Esophagus squamous epithelium (tissue), 4 donors: ENCODE measurements around the gene ACAP1.

ENCODE experiments used
- POLR2A ChIP-seq, 4 donors: fragments of 450-650 bp; IDR thresholded peaks; one replicate each; pipeline ENCODE4 v1.6.1; 2017; ENCODE audit warnings: antibody characterized with exemption in 4 of 4, mild to moderate bottlenecking in 4 of 4, moderate library complexity in 3 of 4
- TF ChIP-seq, protein P1 (sequence below), 6 experiments: fragments of 450-650 bp in 4 of 6; fragments of 200-600 bp in 2 of 6; sonication (generic) in 2 of 6; IDR thresholded peaks; one replicate each; pipeline ENCODE4 v1.5.1; 2016 to 2019; ENCODE audit warnings: antibody characterized with exemption in 6 of 6, mild to moderate bottlenecking in 4 of 6, moderate library complexity in 4 of 6

DNA sequence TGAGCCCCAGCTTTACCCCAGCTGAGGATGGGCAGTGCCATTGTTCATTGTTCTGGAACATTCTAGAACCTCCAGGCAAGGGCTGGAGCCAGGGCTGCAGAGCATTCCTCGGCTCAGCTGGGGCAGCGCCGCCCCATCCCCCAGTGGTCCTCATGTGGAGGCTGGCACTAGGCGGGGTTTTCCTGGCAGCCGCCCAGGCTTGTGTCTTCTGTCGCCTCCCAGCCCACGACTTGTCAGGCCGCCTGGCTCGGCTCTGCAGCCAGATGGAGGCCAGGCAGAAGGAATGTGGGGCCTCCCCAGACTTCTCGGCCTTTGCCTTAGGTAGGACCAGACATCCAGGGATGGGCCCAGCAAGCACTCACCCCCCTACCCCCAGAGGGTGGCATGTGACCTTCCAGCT, 18.7 kb downstream of the ACAP1 start, which contains the start of gene TMEM95:
- TF ChIP-seq, protein P1, sequence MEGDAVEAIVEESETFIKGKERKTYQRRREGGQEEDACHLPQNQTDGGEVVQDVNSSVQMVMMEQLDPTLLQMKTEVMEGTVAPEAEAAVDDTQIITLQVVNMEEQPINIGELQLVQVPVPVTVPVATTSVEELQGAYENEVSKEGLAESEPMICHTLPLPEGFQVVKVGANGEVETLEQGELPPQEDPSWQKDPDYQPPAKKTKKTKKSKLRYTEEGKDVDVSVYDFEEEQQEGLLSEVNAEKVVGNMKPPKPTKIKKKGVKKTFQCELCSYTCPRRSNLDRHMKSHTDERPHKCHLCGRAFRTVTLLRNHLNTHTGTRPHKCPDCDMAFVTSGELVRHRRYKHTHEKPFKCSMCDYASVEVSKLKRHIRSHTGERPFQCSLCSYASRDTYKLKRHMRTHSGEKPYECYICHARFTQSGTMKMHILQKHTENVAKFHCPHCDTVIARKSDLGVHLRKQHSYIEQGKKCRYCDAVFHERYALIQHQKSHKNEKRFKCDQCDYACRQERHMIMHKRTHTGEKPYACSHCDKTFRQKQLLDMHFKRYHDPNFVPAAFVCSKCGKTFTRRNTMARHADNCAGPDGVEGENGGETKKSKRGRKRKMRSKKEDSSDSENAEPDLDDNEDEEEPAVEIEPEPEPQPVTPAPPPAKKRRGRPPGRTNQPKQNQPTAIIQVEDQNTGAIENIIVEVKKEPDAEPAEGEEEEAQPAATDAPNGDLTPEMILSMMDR (IDR thresholded peaks at IDR 0.05) = no peak
- no peak for TF ChIP-seq POLR2A (IDR thresholded peaks at IDR 0.05)
